Measurements from ENCODE around the gene EMSY.

Gene EMSY

GRCh38 chr11:76523786-76524436 lies 79.1 kb downstream of the EMSY start:
- no peak for DNase-seq

GRCh38 chr11:76524461-76524860 lies 79.6 kb downstream of the EMSY start:
- DNase-seq, result no peak

- DNase-seq, result no peak
These were observed 80.1 kb downstream of the EMSY start for GRCh38 chr11:76524919-76525318.

- DNase-seq, result no peak
These were observed 82.1 kb downstream of the EMSY start for GRCh38 chr11:76526878-76527277.

- DNase-seq, result no peak
These were observed 97.6 kb downstream of the EMSY start for GRCh38 chr11:76542436-76542835.

GRCh38 chr11:76543006-76543703 lies 98.3 kb downstream of the EMSY start:
- DNase-seq, result no peak

- DNase-seq, result no peak
These were observed 106.0 kb downstream of the EMSY start for GRCh38 chr11:76550781-76551180.

GRCh38 chr11:76551400-76551799 lies 106.6 kb downstream of the EMSY start:
- DNase-seq, result no peak

- no peak for DNase-seq
These were observed 108.2 kb downstream of the EMSY start for GRCh38 chr11:76552987-76553386.

GRCh38 chr11:76553554-76554476 lies 109.0 kb downstream of the EMSY start:
- DNase-seq, result no peak

GRCh38 chr11:76554767-76555166 lies 109.9 kb downstream of the EMSY start:
- no peak for DNase-seq

- no peak for DNase-seq
These were observed 112.6 kb downstream of the EMSY start for GRCh38 chr11:76557466-76557865.

GRCh38 chr11:76558473-76558872 lies 113.7 kb downstream of the EMSY start:
- no peak for DNase-seq

GRCh38 chr11:76558891-76559290 lies 114.1 kb downstream of the EMSY start:
- DNase-seq, result no peak

- no peak for DNase-seq
These were observed 114.5 kb downstream of the EMSY start for GRCh38 chr11:76559346-76559745.

GRCh38 chr11:76560219-76560618 lies 115.4 kb downstream of the EMSY start:
- no peak for DNase-seq

GRCh38 chr11:76561245-76561644 lies 116.4 kb downstream of the EMSY start:
- no peak for DNase-seq

- no peak for DNase-seq
These were observed 117.7 kb downstream of the EMSY start for GRCh38 chr11:76562541-76562940.

- DNase-seq, result no peak
These were observed 119.5 kb downstream of the EMSY start for GRCh38 chr11:76564364-76564763.

GRCh38 chr11:76566811-76567210 lies 122.0 kb downstream of the EMSY start:
- no peak for DNase-seq

- DNase-seq, result no peak
These were observed 122.4 kb downstream of the EMSY start for GRCh38 chr11:76567261-76567660.

- DNase-seq, result no peak
These were observed 123.3 kb downstream of the EMSY start for GRCh38 chr11:76568139-76568538.

- DNase-seq, result no peak
These were observed 123.8 kb downstream of the EMSY start for GRCh38 chr11:76568621-76569020.
